ENCODE data around the gene EVA1A. TPM values are rescaled to one million over a fixed set of nuclear protein-coding genes. Genes with fewer than 3 reads are reported as not detected.

EVA1A gene
- total RNA-seq, 4 donors from 2014 or later = not detected

GRCh38 chr2:75570948-75571729 lies 10.4 kb upstream of the EVA1A start:
- WGBS, 2 donors (ENCODE audit: low coverage in 1 of 2) = 38 to 45% methylated on average over 5 to 7 of the region's 7 CpGs
- TF ChIP-seq EP300 (IDR thresholded peaks at IDR 0.05; ENCODE audit: low read depth) = no peak
- TF ChIP-seq POLR2AphosphoS5 (IDR thresholded peaks at IDR 0.05) = no peak
- no peak for TF ChIP-seq CTCF (IDR thresholded peaks at IDR 0.05)
- TF ChIP-seq POLR2A (IDR thresholded peaks at IDR 0.05) = no peak
- Histone ChIP-seq H3K36me3 (no peaks in the 10 kb centered on the region), H3K4me3 (no peak overlapping the region), H3K4me1 (peaks cover 0 to 4% (median 0%) of the 10 kb centered on the region in 4 donors), H3K27me3 (no peaks in the 10 kb centered on the region), H3K27ac (no peak overlapping the region), H3K9me3 (no peaks in the 10 kb centered on the region)
- DNase-seq = no peak
- intact Hi-C loops (cut with DNase I; ENCODE audit: low total_unique reads) = no loop called here
- in situ Hi-C loops (cut with MboI; ENCODE audit: low pct_ligation_motif_present in 1 of 4, low pct_unique_long_range_greater_than_20kb in 1 of 4, low sequenced_read_pairs in 3 of 4) = no loop called here

- in situ Hi-C loops (cut with MboI; ENCODE audit: low pct_ligation_motif_present in 1 of 4, low pct_unique_long_range_greater_than_20kb in 1 of 4, low sequenced_read_pairs in 3 of 4) (no loop called here), intact Hi-C loops (cut with DNase I; ENCODE audit: low total_unique reads) (no loop called here)
- Histone ChIP-seq H3K4me3 (no peak overlapping the region), H3K27me3 (no peaks in the 10 kb centered on the region), H3K27ac (no peak overlapping the region), H3K9me3 (no peaks in the 10 kb centered on the region), H3K4me1 (peaks cover 0 to 4% (median 0%) of the 10 kb centered on the region in 4 donors), H3K36me3 (no peaks in the 10 kb centered on the region)
- TF ChIP-seq POLR2AphosphoS5 (IDR thresholded peaks at IDR 0.05) (no peak), CTCF (IDR thresholded peaks at IDR 0.05) (no peak), POLR2A (IDR thresholded peaks at IDR 0.05) (no peak), EP300 (IDR thresholded peaks at IDR 0.05; ENCODE audit: low read depth) (no peak)
- WGBS, 2 donors (ENCODE audit: low coverage in 1 of 2) = 79 to 81% methylated on average over 5 to 8 of the region's 8 CpGs
- no peak for DNase-seq
Observed at GRCh38 chr2:75570024-75570947, 9.5 kb upstream of the EVA1A start.

GRCh38 chr2:75569546-75569945 lies 8.8 kb upstream of the EVA1A start:
- WGBS, 2 donors (ENCODE audit: low coverage in 1 of 2) = 80 to 100% methylated on average over 2 to 5 of the region's 5 CpGs
- intact Hi-C loops (cut with DNase I; ENCODE audit: low total_unique reads) = no loop called here
- TF ChIP-seq POLR2AphosphoS5 (IDR thresholded peaks at IDR 0.05) = no peak
- no peak for TF ChIP-seq POLR2A (IDR thresholded peaks at IDR 0.05)
- no peak for TF ChIP-seq EP300 (IDR thresholded peaks at IDR 0.05; ENCODE audit: low read depth)
- no peak for TF ChIP-seq CTCF (IDR thresholded peaks at IDR 0.05)
- DNase-seq = no peak
- no peaks in the 10 kb centered on the region for H3K9me3 ChIP-seq
- H3K27me3 ChIP-seq = no peaks in the 10 kb centered on the region
- H3K27ac ChIP-seq = no peak overlapping the region
- in situ Hi-C loops (cut with MboI; ENCODE audit: low pct_ligation_motif_present in 1 of 4, low pct_unique_long_range_greater_than_20kb in 1 of 4, low sequenced_read_pairs in 3 of 4) = no loop called here
- peaks cover 0 to 4% (median 0%) of the 10 kb centered on the region in 4 donors for H3K4me1 ChIP-seq
- no peaks in the 10 kb centered on the region for H3K36me3 ChIP-seq
- no peak overlapping the region for H3K4me3 ChIP-seq

- TF ChIP-seq POLR2AphosphoS5 (IDR thresholded peaks at IDR 0.05) (no peak), POLR2A (IDR thresholded peaks at IDR 0.05) (no peak), CTCF (IDR thresholded peaks at IDR 0.05) (no peak), EP300 (IDR thresholded peaks at IDR 0.05; ENCODE audit: low read depth) (no peak)
- Histone ChIP-seq H3K4me3 (no peak overlapping the region), H3K36me3 (no peaks in the 10 kb centered on the region), H3K27me3 (no peaks in the 10 kb centered on the region), H3K27ac (no peak overlapping the region), H3K9me3 (no peaks in the 10 kb centered on the region), H3K4me1 (peaks cover 0 to 4% (median 0%) of the 10 kb centered on the region in 4 donors)
- intact Hi-C loops (cut with DNase I; ENCODE audit: low total_unique reads) = no loop called here
- in situ Hi-C loops (cut with MboI; ENCODE audit: low pct_ligation_motif_present in 1 of 4, low pct_unique_long_range_greater_than_20kb in 1 of 4, low sequenced_read_pairs in 3 of 4) = no loop called here
- no peak for DNase-seq
- 93 to 100% methylated on average over 1 of the region's 1 CpG for WGBS, 2 donors (ENCODE audit: low coverage in 1 of 2)
Observed at GRCh38 chr2:75568174-75568573, 7.4 kb upstream of the EVA1A start.

Data from transverse colon (tissue), 4 donors.